ES-I3 (cell line): ENCODE data around the gene RASGRP4.
"Not testable (repeated sequence)": the region's sequence is repeated elsewhere in the genome, so short reads cannot be mapped to it uniquely, and the experiment has no call there.

Experiments
- H3K36me3 ChIP-seq: 2 replicates; pipeline ENCODE4 v1.6.1; 2013; ENCODE audit warnings: mild to moderate bottlenecking, low read length, control low read depth, moderate library complexity; ENCODE audit not compliant: insufficient read depth
- H3K4me1 ChIP-seq: 2 replicates; pipeline ENCODE4 v1.6.1; 2013; ENCODE audit warnings: mild to moderate bottlenecking, control low read depth, low read length; ENCODE audit not compliant: insufficient read depth
- H3K9ac ChIP-seq: 2 replicates; pipeline ENCODE4 v1.6.1; 2013; ENCODE audit warnings: low read depth, mild to moderate bottlenecking, low read length, moderate library complexity
- H3K9me3 ChIP-seq: 2 replicates; pipeline ENCODE4 v1.6.1; 2013; ENCODE audit warnings: mild to moderate bottlenecking, low read length, moderate library complexity; ENCODE audit not compliant: control insufficient read depth, insufficient read depth

RASGRP4 gene

GRCh38 chr19:38417544-38418506 lies 8.2 kb downstream of the RASGRP4 start:
- H3K9ac ChIP-seq: peak overlapping the region; percentile 75

GRCh38 chr19:38417146-38417543 lies 8.9 kb downstream of the RASGRP4 start:
- no peaks in the 10 kb centered on the region for H3K36me3 ChIP-seq
- H3K9ac ChIP-seq: no peak overlapping the region
- no peaks in the 10 kb centered on the region for H3K9me3 ChIP-seq
- H3K4me1 ChIP-seq: no peaks in the 10 kb centered on the region; the same call in 1 of the 2 replicates

More at GRCh38 chr19:38417544-38418506, 8.2 kb downstream of the RASGRP4 start:
- no peaks in the 10 kb centered on the region for H3K9me3 ChIP-seq
- no peaks in the 10 kb centered on the region; the same call in 1 of the 2 replicates for H3K4me1 ChIP-seq
- no peaks in the 10 kb centered on the region for H3K36me3 ChIP-seq

GRCh38 chr19:38413416-38413815 lies 12.6 kb downstream of the RASGRP4 start:
- Histone ChIP-seq H3K4me1 (no peaks in the 10 kb centered on the region), H3K36me3 (no peaks in the 10 kb centered on the region), H3K9ac (no peak overlapping the region), H3K9me3 (no peaks in the 10 kb centered on the region)

- Histone ChIP-seq H3K9ac (no peak overlapping the region), H3K9me3 (no peaks in the 10 kb centered on the region), H3K4me1 (no peaks in the 10 kb centered on the region), H3K36me3 (no peaks in the 10 kb centered on the region)
Observed at GRCh38 chr19:38412961-38413360, 13.1 kb downstream of the RASGRP4 start.

- Histone ChIP-seq H3K9ac (no peak overlapping the region), H3K9me3 (no peaks in the 10 kb centered on the region), H3K36me3 (no peaks in the 10 kb centered on the region), H3K4me1 (no peaks in the 10 kb centered on the region)
Observed at GRCh38 chr19:38412491-38412890, 13.5 kb downstream of the RASGRP4 start.

- H3K9ac ChIP-seq, H3K36me3 ChIP-seq, H3K9me3 ChIP-seq, H3K4me1 ChIP-seq: not testable (repeated sequence)
Observed at GRCh38 chr19:38411898-38412297, 14.1 kb downstream of the RASGRP4 start.

- Histone ChIP-seq H3K4me1 (no peaks in the 10 kb centered on the region), H3K9me3 (no peaks in the 10 kb centered on the region), H3K36me3 (no peaks in the 10 kb centered on the region; the same call in 1 of the 2 replicates), H3K9ac (no peak overlapping the region)
Observed at GRCh38 chr19:38411041-38411712, 14.8 kb downstream of the RASGRP4 start.

- not testable (repeated sequence) for H3K9ac ChIP-seq, H3K9me3 ChIP-seq, H3K4me1 ChIP-seq, H3K36me3 ChIP-seq
Observed at GRCh38 chr19:38410407-38410806, 15.6 kb downstream of the RASGRP4 start.

- Histone ChIP-seq H3K4me1 (no peaks in the 10 kb centered on the region), H3K9ac (no peak overlapping the region), H3K9me3 (no peaks in the 10 kb centered on the region), H3K36me3 (no peaks in the 10 kb centered on the region; the same call in 1 of the 2 replicates)
Observed at GRCh38 chr19:38409631-38410133, 16.3 kb downstream of the RASGRP4 start.

GRCh38 chr19:38405276-38405675 lies 20.7 kb downstream of the RASGRP4 start:
- Histone ChIP-seq H3K9ac (no peak overlapping the region), H3K36me3 (no peaks in the 10 kb centered on the region; the same call in 1 of the 2 replicates), H3K4me1 (no peaks in the 10 kb centered on the region), H3K9me3 (no peaks in the 10 kb centered on the region)

GRCh38 chr19:38404858-38405257 lies 21.2 kb downstream of the RASGRP4 start:
- Histone ChIP-seq H3K4me1 (no peaks in the 10 kb centered on the region), H3K9ac (no peak overlapping the region), H3K9me3 (no peaks in the 10 kb centered on the region), H3K36me3 (no peaks in the 10 kb centered on the region; the same call in 1 of the 2 replicates)

GRCh38 chr19:38402967-38403674 lies 22.9 kb downstream of the RASGRP4 start, which contains the start of gene FAM98C:
Gene FAM98C (plus strand): TSS chr19:38403093. CDS start chr19:38403154, 61 bp downstream.
- Histone ChIP-seq H3K36me3 (no peaks in the 10 kb centered on the region; the same call in 1 of the 2 replicates), H3K9ac (peak within 1 kb of the TSS; percentile 81), H3K9me3 (no peaks in the 10 kb centered on the region), H3K4me1 (0 out of 2 replicates have a peak, but pooled peaks cover 2% of the 10 kb centered on the region)

- H3K9ac ChIP-seq: peak overlapping the region; percentile 70; the same call in 1 of the 2 replicates
- H3K9me3 ChIP-seq: no peaks in the 10 kb centered on the region
- H3K36me3 ChIP-seq: no peaks in the 10 kb centered on the region; the same call in 1 of the 2 replicates
- 0 out of 2 replicates have a peak, but pooled peaks cover 2% of the 10 kb centered on the region for H3K4me1 ChIP-seq
Observed at GRCh38 chr19:38402623-38402966, 23.4 kb downstream of the RASGRP4 start.

GRCh38 chr19:38401148-38401547 lies 24.9 kb downstream of the RASGRP4 start:
- H3K9me3 ChIP-seq: no peaks in the 10 kb centered on the region
- H3K36me3 ChIP-seq: no peaks in the 10 kb centered on the region; the same call in 1 of the 2 replicates

More at GRCh38 chr19:38401148-38401547, 24.9 kb downstream of the RASGRP4 start:
- H3K9ac ChIP-seq: no peak overlapping the region
- H3K4me1 ChIP-seq: peaks cover 2% of the 10 kb centered on the region; the same call in 1 of the 2 replicates
